RPMI7951 (cell line): ENCODE measurements around the gene KCTD17. TPM values are rescaled to one million over a fixed set of nuclear protein-coding genes. Genes with fewer than 3 reads are reported as not detected.
"Not testable (repeated sequence)": the region's sequence is repeated elsewhere in the genome, so short reads cannot be mapped to it uniquely, and the experiment has no call there.

Experiments
- DNase-seq: peaks from one replicate; pipeline ENCODE4 v3.0.0-alpha.2; 2012; ENCODE audit warnings: low read depth
- total RNA-seq: library from RNA; depleted of rRNA; stranded (reverse); fragments of >200 nt; shearing (Covaris generic); gene quantifications from 2 replicates; pipeline ENCODE4 v1.2.3, GENCODE V29; 2014

The KCTD17 gene
- total RNA-seq, 1 experiment from 2014 or later = 9.6 TPM

GRCh38 chr22:37060801-37061610 is 9.5 kb downstream of the KCTD17 start:
- no peak for DNase-seq

- no peak for DNase-seq
These were observed 10.3 kb downstream of the KCTD17 start for GRCh38 chr22:37061611-37062375.

DNA sequence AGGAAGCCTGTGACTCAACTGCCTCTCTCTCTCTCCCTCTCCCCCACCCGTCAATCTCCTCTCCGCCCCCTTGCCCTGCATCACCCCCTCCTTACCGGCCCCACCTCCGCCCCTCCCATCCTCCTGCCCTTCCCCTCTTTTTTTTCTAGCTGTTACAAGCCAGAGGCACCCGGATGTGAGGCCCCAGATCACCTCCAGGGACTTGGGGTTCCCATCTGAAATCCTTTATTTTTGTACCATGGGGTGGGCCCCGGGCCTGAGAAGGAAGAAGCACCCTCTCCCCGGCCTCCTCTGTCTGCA is 10.8 kb downstream of the KCTD17 start:
- DNase-seq = no peak

- DNase-seq = no peak
These were observed 11.3 kb downstream of the KCTD17 start for GRCh38 chr22:37062702-37063381.

DNA sequence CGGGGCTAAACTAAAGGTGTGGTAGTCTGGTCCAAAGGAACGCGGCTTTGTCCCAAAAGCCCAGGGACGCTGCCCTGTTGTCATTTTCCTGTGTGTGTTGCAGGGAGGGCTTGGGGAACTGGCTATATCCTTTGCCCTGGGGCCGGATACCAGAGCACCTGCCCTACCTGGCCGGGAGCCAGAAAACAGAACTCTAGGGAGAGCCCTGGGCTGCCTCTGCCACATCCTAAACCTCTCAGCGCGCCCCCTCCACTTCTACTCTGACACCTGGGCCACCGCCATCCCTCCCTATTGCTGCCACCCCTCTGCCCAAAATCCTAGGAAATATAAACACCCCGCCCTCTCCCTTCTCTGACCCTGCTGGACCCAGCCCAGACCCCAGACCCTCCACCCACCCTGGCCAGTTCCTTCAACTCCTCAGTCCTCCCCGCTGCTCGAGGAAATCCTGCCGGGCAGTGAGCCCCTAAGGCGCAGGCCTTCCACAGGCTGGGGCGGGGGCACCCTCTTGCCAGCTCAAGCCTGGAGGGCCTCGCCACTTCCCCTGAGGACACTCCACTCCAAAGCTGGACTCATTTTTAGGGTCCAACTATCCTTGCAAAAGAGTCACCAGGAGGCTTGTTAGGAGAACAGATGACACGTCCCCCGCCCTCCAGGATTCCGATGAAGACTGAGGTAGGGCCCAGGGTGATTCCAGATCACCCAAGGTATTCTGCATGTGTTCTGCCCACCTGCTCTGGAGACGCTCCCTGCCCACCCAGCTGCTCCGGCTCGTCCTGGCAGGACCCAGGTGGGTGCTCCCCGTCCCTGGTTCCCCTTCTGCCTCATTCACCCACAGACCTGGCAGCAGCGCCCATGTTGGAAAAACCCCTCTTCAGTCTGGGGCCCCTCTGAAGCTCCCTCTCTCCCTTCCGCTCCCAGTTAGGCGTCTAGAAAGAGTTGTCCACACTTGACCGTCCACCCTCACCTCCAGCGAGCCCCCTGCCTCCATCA is 12.2 kb downstream of the KCTD17 start:
- no peak for DNase-seq

DNA sequence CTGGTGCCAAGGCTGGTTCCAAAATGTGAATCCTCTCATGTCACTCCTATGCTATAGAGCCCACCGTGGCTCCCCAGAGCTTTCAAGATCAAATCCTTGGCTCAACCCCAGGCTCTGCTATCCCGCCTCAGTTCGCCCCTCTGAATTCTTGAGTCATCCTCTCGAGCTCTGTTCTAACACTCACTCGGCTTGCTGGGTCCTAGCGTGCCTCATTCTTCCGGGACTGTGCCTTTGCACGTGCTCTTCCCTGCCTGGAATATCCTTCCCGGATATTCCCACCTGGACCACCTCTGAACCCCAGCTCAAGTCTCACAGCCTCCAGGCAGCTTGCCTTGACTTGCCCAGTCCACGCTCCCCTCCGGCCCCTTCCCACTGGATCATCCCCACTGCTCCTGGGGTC is 13.0 kb downstream of the KCTD17 start:
- DNase-seq = no peak

DNA sequence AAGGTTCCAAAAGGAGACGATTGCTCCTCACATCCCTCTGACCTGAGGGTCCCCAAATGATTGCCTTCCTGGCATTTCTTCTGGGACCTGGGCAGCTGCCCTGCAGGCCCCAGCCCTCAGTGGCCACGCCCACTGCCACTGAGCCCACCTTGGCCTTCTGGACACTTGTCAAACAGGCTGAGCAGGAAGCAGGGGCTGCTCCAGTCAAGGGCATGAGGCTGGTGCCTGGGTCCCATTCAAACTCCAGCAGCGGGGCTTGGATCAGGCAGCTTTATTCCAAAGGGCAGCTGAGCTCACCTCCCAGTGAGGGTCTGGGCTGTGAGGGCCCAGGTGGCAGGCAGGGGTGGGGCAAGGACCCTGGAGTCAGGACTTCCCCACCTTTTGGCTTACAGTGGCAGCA is 13.6 kb downstream of the KCTD17 start:
- DNase-seq = no peak

DNA sequence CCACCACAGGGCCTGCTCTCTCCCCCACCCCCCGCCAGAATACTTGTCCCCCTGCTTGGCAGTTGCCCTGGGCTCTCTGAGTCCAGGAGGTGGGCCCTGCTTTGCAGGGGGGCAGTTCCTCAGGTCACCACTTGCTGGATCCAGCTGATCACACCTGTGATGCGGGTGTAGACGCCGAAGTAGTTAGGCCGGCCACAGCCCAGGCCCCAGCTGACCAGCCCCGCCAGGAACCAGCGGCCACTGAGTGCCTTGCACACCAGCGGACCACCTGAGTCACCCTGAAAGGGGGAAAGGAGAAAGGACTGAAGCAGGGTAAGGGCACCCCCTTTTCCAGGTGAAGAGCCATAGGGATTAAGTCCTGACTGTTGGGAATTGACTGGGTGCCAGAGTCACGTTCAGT is 14.4 kb downstream of the KCTD17 start:
- DNase-seq = no peak

GRCh38 chr22:37067428-37067827 is 15.9 kb downstream of the KCTD17 start:
- DNase-seq = no peak

DNA sequence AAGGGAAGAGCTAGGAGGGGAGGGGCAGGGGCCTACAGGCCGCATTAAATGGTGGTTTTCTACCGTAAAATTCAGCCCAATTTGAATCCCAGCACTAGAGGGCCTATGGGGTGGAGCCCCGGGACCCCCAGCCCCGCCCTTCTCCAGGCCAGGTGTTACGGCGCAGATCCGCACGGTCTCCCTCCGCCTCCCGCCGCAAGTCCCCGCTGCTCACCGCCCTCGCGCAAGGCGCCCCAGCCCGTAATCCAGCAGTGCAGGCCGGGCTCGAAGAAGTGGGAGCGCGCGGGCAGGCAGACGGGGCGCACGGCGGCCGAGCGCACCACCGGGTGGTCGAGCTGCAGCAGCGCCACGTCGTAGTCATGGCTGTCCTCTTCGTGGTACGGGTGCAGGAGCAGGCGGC is 17.3 kb downstream of the KCTD17 start:
- no peak for DNase-seq

- no peak for DNase-seq
These were observed 17.8 kb downstream of the KCTD17 start for GRCh38 chr22:37069319-37069718.

GRCh38 chr22:37069719-37070118 is 18.2 kb downstream of the KCTD17 start:
- DNase-seq = no peak

GRCh38 chr22:37070334-37070733 is 18.8 kb downstream of the KCTD17 start:
- no peak for DNase-seq

- no peak for DNase-seq
These were observed 19.2 kb downstream of the KCTD17 start for GRCh38 chr22:37070744-37071143.

- not testable (repeated sequence) for DNase-seq
These were observed 20.5 kb downstream of the KCTD17 start for GRCh38 chr22:37071850-37072592.

- DNase-seq = no peak
These were observed 21.1 kb downstream of the KCTD17 start for GRCh38 chr22:37072673-37073072.

GRCh38 chr22:37074537-37074936 is 23.0 kb downstream of the KCTD17 start:
- no peak for DNase-seq

GRCh38 chr22:37075046-37075445 is 23.5 kb downstream of the KCTD17 start:
- no peak for DNase-seq

DNA sequence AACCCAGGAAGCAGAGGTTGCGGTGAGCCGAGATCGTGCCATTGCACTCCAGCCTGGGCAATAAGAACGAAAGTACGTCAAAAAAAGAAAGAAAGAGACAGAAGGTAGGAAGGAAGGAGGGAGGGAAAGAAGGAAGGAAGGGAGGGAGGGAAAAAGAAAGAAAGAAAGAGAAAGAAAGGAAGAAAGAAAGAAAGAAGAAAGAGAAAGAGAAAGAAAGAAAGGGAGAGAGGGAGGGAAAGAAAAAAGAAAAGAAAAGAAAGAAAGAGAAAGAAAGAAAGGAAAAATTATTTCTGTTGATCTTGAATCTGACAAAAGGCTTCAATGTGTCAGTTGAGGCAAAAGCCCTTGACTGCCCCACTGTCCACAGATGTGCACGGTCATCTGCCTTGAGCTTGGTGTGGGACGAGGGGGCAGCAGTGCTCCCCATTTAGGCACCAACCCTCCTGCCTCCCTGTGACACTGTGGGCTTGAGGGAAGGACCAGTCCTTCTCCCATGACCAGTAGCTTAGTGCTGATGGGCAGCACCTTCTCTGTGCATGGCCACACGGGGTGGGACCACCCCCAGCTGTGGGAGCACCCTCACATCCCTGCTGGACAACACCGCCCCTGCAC is 24.4 kb downstream of the KCTD17 start:
- DNase-seq = no peak

GRCh38 chr22:37077802-37078448 is 26.4 kb downstream of the KCTD17 start:
- DNase-seq = peak; percentile 19
